Astrocyte of the hippocampus (primary cell): ENCODE results near the gene MTX2.

Experiments
- DNase-seq: peaks from one replicate; pipeline ENCODE4 v3.0.0; 2011; ENCODE audit warnings: low read depth, low spot score

Gene MTX2

DNA sequence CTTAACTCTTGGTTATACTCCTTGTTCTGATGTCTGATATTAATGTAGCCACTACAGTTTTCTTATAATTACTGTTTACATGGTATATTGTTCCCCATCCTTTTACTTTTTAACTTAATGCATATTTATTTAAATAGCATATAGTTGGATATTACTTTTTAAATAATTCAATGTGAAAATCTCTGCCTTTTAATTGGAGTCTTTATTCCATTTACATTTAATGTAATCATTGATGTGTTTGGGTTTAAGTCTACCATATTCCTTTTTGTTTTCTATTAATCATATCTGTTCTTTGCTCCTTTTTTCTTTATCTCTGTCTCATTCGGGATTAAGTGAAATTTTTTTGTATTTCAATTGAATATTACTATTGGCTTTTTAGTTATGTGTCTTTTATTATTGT is 109.1 kb downstream of the MTX2 start:
- no peak for DNase-seq

DNA sequence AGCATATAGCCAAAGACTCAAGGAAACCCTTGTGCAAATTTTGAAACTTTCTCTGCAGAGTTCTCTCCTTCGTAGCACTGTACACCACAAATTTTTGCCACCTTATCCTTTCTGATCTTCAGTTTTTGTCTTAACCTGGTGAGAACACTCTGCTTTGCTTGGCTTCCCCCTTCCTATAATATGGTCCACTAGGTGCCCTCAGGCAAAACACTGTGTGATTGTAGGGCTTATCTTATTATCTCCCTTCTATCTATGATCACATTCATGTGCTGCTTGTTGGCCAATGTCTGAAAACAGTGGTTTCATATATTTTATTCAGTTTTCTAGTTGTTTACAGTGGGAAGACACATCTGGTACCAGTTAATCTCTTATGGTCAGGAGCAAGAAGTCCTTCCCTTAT is 111.1 kb downstream of the MTX2 start:
- DNase-seq = no peak

DNA sequence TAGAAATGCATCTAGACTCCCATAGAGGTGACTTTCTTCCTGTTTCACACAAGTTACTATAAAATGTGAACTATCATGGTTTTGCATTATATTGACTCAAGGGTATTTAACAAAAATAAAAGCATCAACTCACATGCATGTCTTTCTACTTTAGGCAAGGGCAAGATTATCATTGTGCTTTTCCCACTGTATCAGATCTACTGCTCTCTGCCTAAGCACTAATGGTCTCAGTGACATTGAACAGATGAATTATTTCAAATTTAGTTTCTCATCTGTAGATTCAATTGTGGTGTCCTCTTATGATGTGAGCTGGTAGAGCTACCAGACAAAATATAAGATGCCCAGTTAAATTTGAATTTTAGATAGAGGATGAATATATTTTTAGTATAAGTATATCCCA is 113.9 kb downstream of the MTX2 start:
- DNase-seq = no peak

DNA sequence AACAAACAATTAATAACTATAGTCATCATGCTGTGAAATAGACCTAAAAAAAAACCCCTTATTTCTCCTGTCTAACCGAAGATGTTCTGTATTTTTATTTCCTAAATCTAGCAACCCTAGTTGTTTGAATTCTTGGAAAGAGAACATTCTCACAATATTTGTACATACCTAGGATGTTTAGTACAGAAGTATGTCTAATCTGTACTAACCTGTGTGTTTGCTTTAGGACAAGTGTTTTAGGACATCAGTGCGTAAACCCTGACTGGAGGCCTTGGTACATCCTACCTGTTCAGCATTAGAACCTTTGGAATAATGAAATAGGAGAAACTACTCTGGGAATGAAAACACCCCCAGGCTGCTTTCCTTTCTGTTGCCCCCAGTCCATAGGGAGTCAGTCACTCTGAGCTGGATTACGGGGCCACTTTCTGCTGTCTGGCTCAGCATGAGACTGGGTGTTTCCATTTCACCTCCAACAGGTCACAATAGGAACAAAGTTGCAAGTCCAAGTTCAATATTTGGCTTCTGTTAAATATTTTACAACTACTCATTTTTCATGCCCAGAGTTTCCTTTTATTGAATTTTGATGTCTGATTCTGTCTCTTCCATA is 114.7 kb downstream of the MTX2 start:
- no peak for DNase-seq

DNA sequence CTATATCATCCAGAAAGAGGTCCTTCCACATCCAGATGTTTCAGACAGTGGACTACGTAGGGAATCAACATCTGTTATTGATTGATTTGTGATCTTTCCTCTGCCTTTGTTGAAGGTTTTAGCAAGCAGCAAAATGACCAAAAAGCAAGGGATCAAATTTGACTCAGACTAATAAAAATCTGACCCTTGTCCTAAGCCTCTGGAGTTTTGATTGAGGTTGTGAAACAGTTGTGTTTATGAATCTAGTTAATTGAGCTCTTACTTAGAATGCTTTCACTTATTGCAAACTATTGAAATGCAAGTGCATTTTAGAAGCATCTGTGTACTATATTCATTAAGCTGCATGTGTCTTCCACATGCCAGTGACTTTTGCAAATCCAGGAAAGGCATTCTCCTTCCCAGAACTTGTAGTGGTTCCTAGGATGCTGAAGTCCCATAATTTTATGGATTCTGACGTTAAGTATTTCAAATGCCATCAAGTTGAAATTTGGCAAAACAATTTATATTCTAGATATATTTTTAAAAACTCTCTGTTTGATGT is 116.0 kb downstream of the MTX2 start:
- no peak for DNase-seq

DNA sequence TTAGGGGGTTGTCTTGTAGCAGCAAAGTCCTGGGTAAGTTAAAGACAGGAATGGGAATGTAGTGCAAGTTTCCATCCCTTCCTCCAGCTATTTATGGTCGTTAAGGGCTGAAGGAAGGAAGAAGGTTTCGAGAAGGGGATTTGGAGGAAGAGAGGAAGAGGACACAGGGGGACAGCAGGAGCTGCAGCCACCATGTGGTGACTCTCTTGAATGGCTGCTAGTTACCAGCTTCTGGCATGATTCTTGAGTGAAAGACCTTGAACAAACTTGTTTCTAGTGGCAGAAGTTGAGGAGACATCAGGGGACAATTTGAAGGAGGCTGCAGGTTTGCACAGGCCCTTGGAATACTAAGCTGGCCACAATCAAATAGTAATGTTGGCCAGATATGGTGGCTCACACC is 116.6 kb downstream of the MTX2 start:
- DNase-seq = no peak
